Prostate gland (tissue), 2 donors: Measurements from ENCODE around the gene MED27. TPM values are rescaled to one million over a fixed set of nuclear protein-coding genes. Genes with fewer than 3 reads are reported as not detected.

Experiments
- DNase-seq: peaks from one replicate; pipeline ENCODE4 v3.0.0-alpha.2; 2019; ENCODE audit warnings: low spot score
- H3K27ac ChIP-seq, 2 donors: fragments of 200-600 bp; sonication (generic); 2 replicates each; pipeline ENCODE4 v1.5.1; 2017 to 2019
- H3K27me3 ChIP-seq: fragments of 200-600 bp; sonication (generic); replicated peaks from 2 replicates; pipeline ENCODE4 v1.5.1; 2019; ENCODE audit not compliant: insufficient read depth
- H3K36me3 ChIP-seq, 2 donors: fragments of 200-600 bp; sonication (generic); 1 replicate in 1 of 2; 2 replicates in 1 of 2; pipeline versions ENCODE4 v1.5.1 to v1.8.1; 2017 to 2019
- H3K4me1 ChIP-seq: fragments of 200-600 bp; sonication (generic); replicated peaks from 2 replicates; pipeline ENCODE4 v1.5.1; 2019
- H3K4me3 ChIP-seq, 2 donors: fragments of 200-600 bp; sonication (generic); 2 replicates each; pipeline ENCODE4 v1.5.1; 2017 to 2019
- H3K9me3 ChIP-seq: fragments of 200-600 bp; sonication (generic); 2 replicates; pipeline ENCODE4 v1.5.1; 2017
- CTCF ChIP-seq, 4 experiments: fragments of 200-600 bp in 2 of 4; fragments of 450-650 bp in 2 of 4; sonication (generic) in 2 of 4; IDR thresholded peaks; 1 replicate in 3 of 4; 2 replicates in 1 of 4; pipeline ENCODE4 v1.5.1; 2016 to 2019; ENCODE audit warnings: antibody characterized with exemption in 4 of 4, mild to moderate bottlenecking in 2 of 4, moderate library complexity in 2 of 4
- POLR2A ChIP-seq: fragments of 450-650 bp; IDR thresholded peaks from one replicate; pipeline ENCODE4 v1.6.1; 2016; ENCODE audit warnings: antibody characterized with exemption, mild to moderate bottlenecking
- POLR2AphosphoS5 ChIP-seq: sonication (generic); formaldehyde crosslinking; IDR thresholded peaks from one replicate; pipeline ENCODE4 v1.6.1; 2017; ENCODE audit warnings: antibody characterized with exemption
- WGBS: methylation state at CpG from one replicate; pipeline ENCODE4 v1.1.5; 2018; 5-methylcytosine and 5-hydroxymethylcytosine counted together
- intact Hi-C: fragments of 100-400 bp; cut with DNase I; formaldehyde crosslinking; loops from one replicate; pipeline ENCODE4 v1.14.2; 2022
- total RNA-seq, 2 donors: library from RNA; depleted of rRNA; stranded (reverse); fragments of >200 nt; gene quantifications; one replicate each; pipeline ENCODE4 v1.1.0, GENCODE V29; 2016

The MED27 gene
- total RNA-seq, 2 donors from 2014 or later, result 17.4 to 22.7 TPM

- no peak overlapping the region for H3K27ac ChIP-seq
- intact Hi-C loops, result no loop called here
- H3K9me3 ChIP-seq, result no peaks in the 10 kb centered on the region
- H3K4me1 ChIP-seq, result no peaks in the 10 kb centered on the region
- TF ChIP-seq POLR2AphosphoS5 (no peak), CTCF (IDR thresholded peaks at IDR 0.05) (no peak), POLR2A (no peak)
- no peak for DNase-seq
- whole genome bisulfite sequencing, result 33% methylated on average over 19 of the region's 19 CpGs
- no peaks in the 10 kb centered on the region for H3K36me3 ChIP-seq
- peaks cover 2% of the 10 kb centered on the region for H3K27me3 ChIP-seq
- no peak overlapping the region for H3K4me3 ChIP-seq
Observed at GRCh38 chr9:131815970-131816873, 263.4 kb downstream of the MED27 start.

GRCh38 chr9:131814707-131815106 lies 265.0 kb downstream of the MED27 start:
- DNase-seq, result no peak
- Histone ChIP-seq H3K36me3 (no peaks in the 10 kb centered on the region), H3K4me3 (no peak overlapping the region), H3K9me3 (no peaks in the 10 kb centered on the region), H3K4me1 (no peaks in the 10 kb centered on the region), H3K27me3 (peaks cover 2% of the 10 kb centered on the region), H3K27ac (no peak overlapping the region)
- intact Hi-C loops, result no loop called here
- no peak for TF ChIP-seq POLR2A
- TF ChIP-seq POLR2AphosphoS5, result no peak
- TF ChIP-seq CTCF (IDR thresholded peaks at IDR 0.05), result no peak
- 89% methylated on average over 6 of the region's 6 CpGs for WGBS

GRCh38 chr9:131813116-131813515 lies 266.6 kb downstream of the MED27 start:
- no peaks in the 10 kb centered on the region for H3K4me1 ChIP-seq
- H3K36me3 ChIP-seq, result no peaks in the 10 kb centered on the region
- TF ChIP-seq CTCF (IDR thresholded peaks at IDR 0.05) (no peak), POLR2A (no peak), POLR2AphosphoS5 (no peak)
- DNase-seq, result no peak
- H3K4me3 ChIP-seq, result no peak overlapping the region
- H3K9me3 ChIP-seq, result no peaks in the 10 kb centered on the region
- H3K27me3 ChIP-seq, result peaks cover 2% of the 10 kb centered on the region
- H3K27ac ChIP-seq, result no peak overlapping the region
- 84% methylated on average over 9 of the region's 9 CpGs for WGBS
- intact Hi-C loops, result no loop called here

GRCh38 chr9:131812116-131812790 lies 267.4 kb downstream of the MED27 start:
- 87% methylated on average over 22 of the region's 23 CpGs for WGBS
- no peaks in the 10 kb centered on the region for H3K36me3 ChIP-seq
- no peaks in the 10 kb centered on the region for H3K9me3 ChIP-seq
- H3K4me3 ChIP-seq, result no peak overlapping the region
- H3K27ac ChIP-seq, result no peak overlapping the region
- TF ChIP-seq POLR2AphosphoS5, result no peak
- TF ChIP-seq CTCF (IDR thresholded peaks at IDR 0.05), result no peak
- TF ChIP-seq POLR2A, result no peak
- H3K4me1 ChIP-seq, result no peaks in the 10 kb centered on the region
- peaks cover 2% of the 10 kb centered on the region for H3K27me3 ChIP-seq
- intact Hi-C loops, result no loop called here
- DNase-seq, result no peak
